Activated CD4-positive, alpha-beta T cell treated with anti-CD3 and anti-CD28 coated beads, Interleukin-10, Interleukin-2, amounts not matched to agents 100 ng/mL and 50 ng/mL, durations not matched to agents 16 hours and 8 hours (primary cell): ENCODE measurements around the gene FYCO1.

Source experiments
- DNase-seq: peaks from one replicate; pipeline ENCODE4 v3.0.0-alpha.2; 2020

FYCO1 gene

GRCh38 chr3:45981346-45982074 is 14.1 kb downstream of the FYCO1 start:
- peak; percentile 47 for DNase-seq

DNA sequence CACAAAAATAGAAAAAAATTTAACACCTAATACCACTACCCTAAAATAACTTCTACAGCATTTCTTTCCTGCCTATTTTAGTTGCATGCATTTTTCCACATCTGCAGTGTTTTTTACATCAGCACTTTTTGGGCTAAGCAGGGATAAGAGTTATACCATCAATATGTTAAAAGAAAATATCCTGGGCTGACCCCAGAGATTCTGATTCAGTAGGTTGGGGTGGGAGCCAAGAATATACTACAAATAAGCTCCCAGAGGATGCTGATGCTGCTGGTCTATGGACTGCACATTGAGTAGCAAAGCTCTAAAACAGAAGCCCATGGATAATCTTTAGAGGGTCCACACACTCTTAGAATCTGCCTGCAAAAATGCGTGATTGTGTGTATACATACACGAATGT is 14.8 kb downstream of the FYCO1 start:
- DNase-seq = no peak

GRCh38 chr3:45980229-45980813 is 15.3 kb downstream of the FYCO1 start:
- peak; percentile 23 for DNase-seq

DNA sequence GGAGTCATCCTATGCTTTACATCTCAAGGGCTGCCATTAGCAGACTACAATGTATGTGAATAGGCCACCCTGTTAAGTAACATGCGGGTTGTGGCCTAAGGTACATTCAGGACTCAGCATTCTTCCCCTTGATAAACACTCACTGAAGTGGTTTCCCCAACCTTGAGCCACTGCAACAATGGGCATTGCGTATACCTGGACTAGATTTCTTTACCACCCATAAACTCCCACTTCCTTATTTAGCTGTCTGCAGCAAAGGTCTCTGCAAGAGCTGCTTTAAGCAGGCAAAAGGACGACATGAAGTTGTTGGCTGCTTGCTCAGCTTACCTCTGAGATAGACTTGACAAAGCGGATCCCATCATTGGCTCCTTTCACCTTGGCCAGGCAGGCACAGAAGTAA is 16.2 kb downstream of the FYCO1 start:
- DNase-seq = no peak

GRCh38 chr3:45978006-45978761 is 17.4 kb downstream of the FYCO1 start:
- peak; percentile 87 for DNase-seq

DNA sequence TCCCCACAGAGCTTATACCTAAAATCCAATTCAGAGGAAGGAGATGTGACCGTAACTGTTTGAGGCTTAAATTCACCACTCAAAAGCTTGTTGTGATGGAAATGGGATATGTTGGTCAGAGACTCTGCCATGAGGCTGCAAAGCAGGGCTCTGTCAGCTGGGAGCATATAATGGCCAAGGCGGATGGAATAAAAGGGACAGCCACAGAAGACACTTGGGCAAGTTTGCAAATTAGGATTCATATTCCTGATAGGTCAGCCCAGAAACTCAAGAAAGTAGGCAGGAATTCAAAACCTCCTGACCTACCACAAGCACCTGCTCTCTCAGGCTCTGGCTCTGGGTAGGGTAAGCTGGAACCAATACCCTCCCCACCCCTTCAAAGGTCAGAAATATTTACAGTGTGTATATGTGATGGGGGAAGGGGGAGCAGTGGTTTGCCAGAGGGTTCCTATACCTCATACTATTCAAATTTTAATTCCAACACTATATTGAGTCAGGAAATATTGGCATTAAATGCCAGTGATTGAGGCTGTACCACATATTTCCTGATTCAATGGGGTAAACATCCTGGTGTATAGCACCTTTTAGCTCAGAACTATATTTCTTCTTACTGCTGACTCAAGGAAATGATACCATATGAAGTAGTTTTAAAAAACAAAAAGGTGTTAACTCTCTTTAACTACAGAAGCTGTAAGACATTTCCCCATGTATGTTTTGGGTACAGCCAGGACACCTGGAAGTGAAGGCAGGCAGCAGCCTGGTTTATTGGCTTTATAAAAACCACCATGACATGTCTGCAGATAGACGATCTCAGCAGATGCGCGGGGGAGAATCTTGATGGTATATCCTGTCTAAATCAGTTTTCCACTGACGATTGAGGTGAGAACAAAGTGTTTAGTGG is 19.2 kb downstream of the FYCO1 start:
- peak; percentile 42 for DNase-seq

- peak; percentile 40 for DNase-seq
Observed at GRCh38 chr3:45975686-45976085, 19.9 kb downstream of the FYCO1 start.

- DNase-seq = no peak
Observed at GRCh38 chr3:45974686-45975085, 20.9 kb downstream of the FYCO1 start.

DNA sequence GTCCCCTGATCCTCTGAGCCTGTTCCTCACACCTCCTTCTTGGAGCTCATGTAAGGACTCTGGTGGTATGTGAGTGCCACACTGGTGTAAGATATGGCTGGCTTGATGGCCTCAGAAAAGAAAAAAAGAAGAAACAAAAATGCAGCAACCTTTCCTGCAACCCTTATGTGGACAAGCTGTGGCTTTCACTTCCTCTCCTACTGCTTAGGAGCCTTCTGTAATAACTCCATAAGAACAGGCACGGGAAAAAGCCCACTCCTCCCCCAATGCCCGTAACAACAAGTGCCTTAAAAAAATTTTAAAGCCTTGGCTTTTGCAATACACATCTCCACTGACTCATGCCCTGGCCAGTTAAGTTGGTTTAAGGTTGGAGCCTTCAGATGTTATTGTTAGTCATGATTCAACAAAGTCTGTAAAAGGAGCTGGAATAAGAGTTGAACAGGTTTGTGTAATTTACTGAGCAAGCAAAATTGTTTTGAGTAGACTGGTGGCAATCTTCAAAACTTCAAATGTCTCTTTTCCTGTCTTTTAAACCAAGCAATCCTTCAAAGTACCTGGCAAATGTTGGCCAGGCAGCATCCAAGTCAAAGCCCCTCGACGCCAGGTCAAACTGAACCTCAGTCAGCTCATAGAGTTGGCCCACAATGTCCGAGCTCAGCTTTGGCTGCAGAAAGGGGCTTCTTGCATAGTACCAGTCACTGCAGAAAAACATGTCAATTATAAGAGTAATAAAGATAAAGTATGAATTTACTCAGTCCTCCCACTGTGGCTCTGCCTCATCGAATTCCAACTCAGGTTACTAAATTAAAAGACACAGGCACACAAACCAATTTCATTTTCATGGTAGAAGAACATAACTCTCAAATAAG is 22.9 kb downstream of the FYCO1 start:
- DNase-seq = peak; percentile 52

DNA sequence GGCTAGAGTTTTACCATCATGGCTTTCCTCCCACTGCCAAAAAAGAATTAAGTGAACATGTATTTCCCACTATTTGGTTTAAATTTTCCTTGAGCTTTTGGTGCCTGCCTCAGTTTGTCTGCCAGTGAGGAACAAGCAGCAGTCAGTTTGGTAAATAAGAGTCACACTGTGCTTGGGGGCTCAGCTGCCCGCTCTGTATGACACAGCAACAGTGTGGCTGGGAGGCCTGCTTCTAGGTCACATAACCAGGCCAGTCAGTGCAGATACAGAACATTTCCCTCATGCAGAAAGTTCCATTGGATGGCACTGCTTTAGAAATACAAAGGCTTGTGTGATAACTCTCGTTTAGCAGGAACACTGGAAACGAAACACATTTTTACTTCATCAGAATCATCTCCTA is 25.7 kb downstream of the FYCO1 start:
- no peak for DNase-seq

DNA sequence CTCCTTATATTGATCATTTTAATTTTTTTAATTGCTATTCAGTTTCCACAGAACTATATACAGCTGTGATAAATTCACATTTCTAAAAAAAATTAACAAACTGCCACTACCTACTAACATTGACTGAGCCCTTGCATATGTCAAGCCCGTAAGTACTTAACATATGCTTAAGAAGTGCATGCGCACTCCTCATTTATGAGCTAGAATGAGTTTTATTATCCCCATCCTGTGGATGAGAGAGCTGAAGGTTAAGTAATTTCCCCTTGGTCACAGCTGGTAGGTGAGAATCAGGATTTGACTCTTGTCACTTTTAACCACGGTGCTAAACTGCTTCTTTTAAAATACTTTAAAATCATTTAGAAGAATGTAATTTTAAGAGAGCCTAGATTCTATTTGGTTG is 26.5 kb downstream of the FYCO1 start:
- no peak for DNase-seq

DNA sequence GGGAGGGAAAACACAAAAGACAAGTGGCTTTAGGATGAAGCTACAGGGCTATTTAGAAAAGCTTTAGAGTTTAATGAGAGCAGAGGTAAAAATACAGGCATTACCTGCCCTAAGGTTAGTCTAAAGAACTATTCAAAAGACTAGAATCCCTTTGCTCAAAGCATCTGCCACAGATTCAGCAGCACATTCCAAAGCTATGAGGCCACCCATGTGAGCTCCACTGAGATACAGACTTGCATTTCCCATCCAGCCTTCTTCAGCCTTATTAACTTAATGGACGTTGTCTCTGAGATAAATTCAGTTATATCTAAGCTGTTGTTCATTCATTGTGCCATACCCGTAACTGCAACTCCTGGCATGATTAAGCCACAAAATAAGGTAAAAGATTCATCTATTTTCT is 26.9 kb downstream of the FYCO1 start:
- no peak for DNase-seq

- DNase-seq = no peak
Observed at GRCh38 chr3:45968149-45968548, 27.5 kb downstream of the FYCO1 start.

DNA sequence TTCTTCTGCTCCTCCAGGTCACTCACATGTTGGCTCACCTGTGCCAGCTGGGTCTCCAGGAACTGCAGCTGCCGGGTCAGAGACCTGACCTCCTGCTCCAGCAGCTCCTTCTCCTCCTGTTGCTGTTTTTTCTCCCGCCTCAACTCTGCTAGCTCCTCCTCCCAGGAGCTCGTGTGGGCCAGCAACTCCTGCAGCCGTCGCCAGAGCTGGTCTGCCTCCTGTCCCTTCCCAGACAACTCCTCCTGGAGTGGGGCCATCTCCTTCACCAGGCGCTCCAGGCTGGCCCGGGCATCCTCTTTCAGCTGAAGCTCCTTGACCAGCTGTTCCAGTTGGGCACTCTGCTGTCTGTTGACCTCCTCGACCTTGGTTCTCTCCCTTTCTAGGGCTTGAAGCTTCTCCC is 27.9 kb downstream of the FYCO1 start:
- no peak for DNase-seq

DNA sequence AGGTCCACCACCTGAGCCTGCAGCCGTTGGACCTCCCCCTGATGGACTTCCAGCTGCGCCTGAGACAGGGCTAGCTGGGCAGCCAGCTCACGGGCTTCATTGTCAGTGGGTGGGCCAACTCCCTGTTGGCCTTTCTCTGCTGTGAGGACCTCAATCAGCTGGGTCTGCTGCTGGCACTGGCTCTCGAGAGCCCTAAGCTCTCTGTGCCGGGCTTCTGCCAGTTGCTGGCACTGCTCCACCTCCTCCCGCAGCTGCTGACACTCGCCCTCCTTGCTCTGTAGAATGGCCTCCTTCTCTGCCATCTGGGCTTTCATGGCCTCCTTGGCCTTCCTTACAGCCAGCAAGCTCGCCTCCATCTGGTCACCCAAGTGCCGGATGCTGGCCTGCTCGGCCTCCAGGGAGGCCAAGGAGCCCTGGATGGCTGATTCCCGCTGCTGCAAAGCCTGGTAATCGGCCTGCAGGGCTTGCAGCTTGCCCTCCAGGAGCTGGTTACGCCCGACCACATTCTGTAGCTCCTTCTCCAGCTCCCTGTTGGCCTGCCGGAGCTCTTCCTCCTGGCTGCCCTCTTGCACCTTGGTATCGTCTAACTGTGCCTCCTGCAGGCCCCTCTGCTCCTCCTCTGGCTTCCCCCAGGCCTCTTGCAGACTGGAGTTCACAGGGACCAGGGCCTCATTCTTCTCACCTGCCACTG is 28.5 kb downstream of the FYCO1 start:
- no peak for DNase-seq

DNA sequence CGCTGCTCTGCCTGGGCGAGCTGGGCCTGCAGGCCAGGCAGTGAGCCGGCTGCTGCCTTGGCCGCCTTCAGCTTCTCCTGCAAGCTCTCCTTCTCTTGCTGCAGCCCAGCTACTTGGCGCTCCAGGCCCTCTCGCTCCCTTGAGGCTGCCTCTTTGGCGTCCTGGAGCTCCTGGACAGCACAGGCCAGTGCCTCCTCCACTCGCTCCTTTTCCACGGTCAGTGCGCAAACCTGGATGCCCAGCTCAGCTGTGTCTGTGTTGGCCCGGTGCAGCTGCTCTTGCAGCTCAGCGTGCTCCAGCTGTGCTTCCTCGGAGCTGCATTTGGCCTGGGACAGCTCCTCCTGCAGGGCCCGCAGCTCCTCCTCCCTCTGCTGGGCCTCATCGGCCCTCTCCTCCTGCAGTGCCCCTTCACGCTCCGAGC is 29.2 kb downstream of the FYCO1 start:
- no peak for DNase-seq

GRCh38 chr3:45965653-45966052 is 30.0 kb downstream of the FYCO1 start:
- DNase-seq = peak; percentile 47

DNA sequence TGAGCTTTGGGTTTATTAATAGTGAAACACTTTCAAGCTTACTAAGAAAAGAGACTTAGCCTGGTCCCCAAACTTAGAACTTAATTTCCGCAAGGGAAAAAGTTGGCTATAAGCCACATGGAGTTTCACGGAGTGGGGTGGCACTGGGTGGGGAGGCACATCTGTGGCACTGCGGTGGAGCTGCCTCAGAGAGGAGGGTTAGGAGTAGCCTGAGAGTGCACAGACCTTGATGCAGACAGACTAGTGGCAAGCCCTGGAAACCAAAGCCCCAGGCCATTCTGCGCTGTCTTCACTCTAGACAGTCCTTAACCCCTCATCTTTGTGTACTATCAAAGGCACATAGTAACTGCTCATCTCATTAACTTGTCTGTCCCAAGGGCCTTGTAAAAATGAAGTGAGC is 30.4 kb downstream of the FYCO1 start:
- DNase-seq = peak; percentile 67

GRCh38 chr3:45964139-45964538 is 31.5 kb downstream of the FYCO1 start:
- DNase-seq = peak; percentile 91

- peak; percentile 71 for DNase-seq
Observed at GRCh38 chr3:45962033-45962432, 33.6 kb downstream of the FYCO1 start.

DNA sequence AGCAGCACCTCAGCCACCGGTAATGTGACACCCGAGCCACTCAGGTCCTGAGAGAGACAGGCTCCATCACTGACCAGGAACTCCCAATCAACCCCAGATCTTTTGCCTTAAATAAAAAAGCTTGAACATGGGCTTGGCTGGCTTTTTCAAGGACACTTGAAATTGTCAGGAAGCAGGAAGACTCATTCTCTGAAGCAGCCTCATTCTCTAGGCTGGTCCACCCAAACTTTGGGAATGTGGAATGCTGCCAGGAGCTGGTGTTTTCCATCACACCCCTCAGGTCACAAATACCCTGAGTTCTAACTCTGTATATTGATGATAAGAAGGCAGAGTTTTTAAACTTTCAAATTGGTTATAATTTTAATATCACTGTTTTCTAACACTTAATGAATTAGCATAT is 35.3 kb downstream of the FYCO1 start:
- DNase-seq = no peak
